HEK293T (cell line): ENCODE data around the gene DZANK1.

Source experiments
- ARNT ChIP-seq: fragments of 450-650 bp; IDR thresholded peaks from 2 replicates; pipeline ENCODE4 v1.6.1; 2017; ENCODE audit warnings: mild to moderate bottlenecking
- BHLHE40 ChIP-seq: fragments of 450-650 bp; IDR thresholded peaks from 2 replicates; pipeline ENCODE4 v1.6.1; 2016; ENCODE audit warnings: mild to moderate bottlenecking, moderate library complexity, borderline replicate concordance
- CTBP1 ChIP-seq: fragments of 450-650 bp; IDR thresholded peaks from 2 replicates; pipeline ENCODE4 v1.6.1; 2016; ENCODE audit warnings: borderline replicate concordance
- FOXA1 ChIP-seq: fragments of 450-650 bp; IDR thresholded peaks from 2 replicates; pipeline ENCODE4 v1.6.1; 2016; ENCODE audit warnings: mild to moderate bottlenecking
- FOXK2 ChIP-seq: fragments of 450-650 bp; IDR thresholded peaks from 2 replicates; pipeline ENCODE4 v1.6.1; 2016; ENCODE audit warnings: mild to moderate bottlenecking
- FOXM1 ChIP-seq: fragments of 450-650 bp; IDR thresholded peaks from 2 replicates; pipeline ENCODE4 v1.6.1; 2017; ENCODE audit warnings: mild to moderate bottlenecking, borderline replicate concordance
- L3MBTL2 ChIP-seq: fragments of 450-650 bp; conservative IDR thresholded peaks from 2 replicates; pipeline ENCODE4 v1.6.1; 2016; ENCODE audit warnings: mild to moderate bottlenecking
- LEF1 ChIP-seq: fragments of 450-650 bp; IDR thresholded peaks from 2 replicates; pipeline ENCODE4 v1.6.1; 2017; ENCODE audit warnings: mild to moderate bottlenecking, borderline replicate concordance
- NFRKB ChIP-seq: fragments of 450-650 bp; IDR thresholded peaks from 2 replicates; pipeline ENCODE4 v1.6.1; 2016; ENCODE audit warnings: mild to moderate bottlenecking, moderate library complexity
- SUZ12 ChIP-seq: fragments of 450-650 bp; IDR thresholded peaks from 2 replicates; pipeline ENCODE4 v1.6.1; 2016; ENCODE audit warnings: mild to moderate bottlenecking
- TARDBP ChIP-seq: fragments of 450-650 bp; IDR thresholded peaks from 2 replicates; pipeline ENCODE4 v1.6.1; 2016
- TF ChIP-seq, protein P1 (sequence below): fragments of 450-650 bp; IDR thresholded peaks from 2 replicates; pipeline ENCODE4 v1.6.1; 2016

DNA sequence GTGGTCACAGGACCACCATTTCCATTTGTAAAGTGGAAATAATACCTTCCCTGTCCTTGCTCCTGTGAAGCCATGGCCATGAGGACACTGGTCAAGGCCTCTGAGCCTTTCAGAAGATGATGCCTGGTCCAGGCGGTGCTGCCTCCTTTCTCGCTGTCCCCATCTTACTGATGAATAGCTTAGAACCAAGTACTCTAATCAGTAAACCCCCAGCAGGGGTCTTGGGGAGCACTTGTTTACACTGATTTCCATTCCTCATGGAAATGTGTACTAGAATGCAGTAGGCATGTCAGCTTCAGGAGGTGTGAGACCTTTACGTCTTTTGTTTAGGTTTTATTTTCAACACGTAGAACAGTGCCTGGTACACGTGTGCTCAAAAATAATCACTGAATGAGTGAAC lies 75.1 kb downstream of the DZANK1 start:
- TF ChIP-seq SUZ12 (no peak), FOXA1 (no peak), L3MBTL2 (no peak), CTBP1 (no peak), LEF1 (no peak), TARDBP (no peak), FOXK2 (no peak), ARNT (no peak), FOXM1 (no peak), BHLHE40 (no peak), NFRKB (no peak)
- TF ChIP-seq, protein P1, sequence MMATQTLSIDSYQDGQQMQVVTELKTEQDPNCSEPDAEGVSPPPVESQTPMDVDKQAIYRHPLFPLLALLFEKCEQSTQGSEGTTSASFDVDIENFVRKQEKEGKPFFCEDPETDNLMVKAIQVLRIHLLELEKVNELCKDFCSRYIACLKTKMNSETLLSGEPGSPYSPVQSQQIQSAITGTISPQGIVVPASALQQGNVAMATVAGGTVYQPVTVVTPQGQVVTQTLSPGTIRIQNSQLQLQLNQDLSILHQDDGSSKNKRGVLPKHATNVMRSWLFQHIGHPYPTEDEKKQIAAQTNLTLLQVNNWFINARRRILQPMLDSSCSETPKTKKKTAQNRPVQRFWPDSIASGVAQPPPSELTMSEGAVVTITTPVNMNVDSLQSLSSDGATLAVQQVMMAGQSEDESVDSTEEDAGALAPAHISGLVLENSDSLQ: no peak
